SK-N-SH (cell line): ENCODE measurements around the gene KLHL17. TPM values are rescaled to one million over a fixed set of nuclear protein-coding genes. Genes with fewer than 3 reads are reported as not detected.

Experiments
- CTCF ChIA-PET: fragments of 300-600, 350-600 bp; formaldehyde crosslinking; extraction: SDS; loops from one replicate; lab custom pipeline; 2021; lab: Yijun Ruan, JAX
- POLR2A ChIA-PET: fragments of 350-600 bp; sonication (Branson Sonifier 250); formaldehyde crosslinking; extraction: SDS; loops from one replicate; lab custom pipeline; 2020; ENCODE audit warnings: antibody characterized with exemption, inconsistent platforms; lab: Yijun Ruan, JAX
- DNase-seq: peaks from one replicate; pipeline ENCODE4 v3.0.0; 2012
- H2AFZ ChIP-seq: fragments of 200-600 bp; sonication (generic); 2 replicates; pipeline ENCODE4 v1.8.1; 2016; ENCODE audit warnings: antibody characterized with exemption, mild to moderate bottlenecking, low read depth
- H3F3A ChIP-seq: fragments of 200-600 bp; sonication (generic); replicated peaks from 2 replicates; pipeline ENCODE3; 2016; ENCODE audit warnings: antibody characterized with exemption, mild to moderate bottlenecking; ENCODE audit not compliant: insufficient read depth
- H3K27ac ChIP-seq, 2 experiments: fragments of 200-500 bp in 1 of 2; fragments of 200-600 bp in 1 of 2; sonication (Bioruptor generic) in 1 of 2; sonication (generic), shearing (Covaris generic) in 1 of 2; 2 replicates each; pipeline versions ENCODE4 v1.5.1 to v1.6.1; 2014 to 2016; ENCODE audit warnings: low read depth in 2 of 2, inconsistent platforms in 1 of 2, low read length in 1 of 2, mild to moderate bottlenecking in 1 of 2, mixed read lengths in 1 of 2
- H3K27me3 ChIP-seq: fragments of 200-600 bp; sonication (generic), shearing (Covaris generic); 2 replicates; pipeline ENCODE4 v1.6.1; 2016; ENCODE audit warnings: mixed run types; ENCODE audit not compliant: insufficient read depth
- H3K36me3 ChIP-seq, 2 experiments: fragments of 200-500 bp in 1 of 2; fragments of 200-600 bp in 1 of 2; sonication (Bioruptor generic) in 1 of 2; sonication (generic) in 1 of 2; replicated peaks in 1 of 2; 2 replicates each; pipeline versions ENCODE3 to v1.5.1; 2014 to 2016; ENCODE audit warnings: low read length in 1 of 2, mild to moderate bottlenecking in 1 of 2; ENCODE audit not compliant: insufficient read depth in 2 of 2, control insufficient read depth in 1 of 2
- H3K4me1 ChIP-seq, 2 experiments: fragments of 200-500 bp in 1 of 2; fragments of 200-600 bp in 1 of 2; sonication (Bioruptor generic) in 1 of 2; sonication (generic), shearing (Covaris generic) in 1 of 2; 2 replicates each; pipeline versions ENCODE4 v1.5.1 to v1.6.1; 2014 to 2016; ENCODE audit warnings: low read depth in 1 of 2, low read length in 1 of 2, mixed run types in 1 of 2; ENCODE audit not compliant: insufficient read depth in 2 of 2, control insufficient read depth in 1 of 2
- H3K4me2 ChIP-seq: fragments of 200-600 bp; sonication (generic), shearing (Covaris generic); 2 replicates; pipeline ENCODE4 v1.6.1; 2017; ENCODE audit warnings: mixed run types
- H3K4me3 ChIP-seq, 2 experiments: fragments of 200-500 bp in 1 of 2; fragments of 200-600 bp in 1 of 2; sonication (Bioruptor generic) in 1 of 2; sonication (generic), shearing (Covaris generic) in 1 of 2; 2 replicates each; pipeline versions ENCODE4 v1.5.1 to v1.8.1; 2014 to 2016; ENCODE audit warnings: low read depth in 2 of 2, inconsistent platforms in 1 of 2, low read length in 1 of 2, mild to moderate bottlenecking in 1 of 2, mixed read lengths in 1 of 2, moderate library complexity in 1 of 2
- H3K79me2 ChIP-seq: fragments of 200-600 bp; sonication (generic); 2 replicates; pipeline ENCODE4 v1.8.1; 2017; ENCODE audit warnings: mild to moderate bottlenecking; ENCODE audit not compliant: insufficient read depth
- H3K9ac ChIP-seq: fragments of 200-600 bp; sonication (generic); 2 replicates; pipeline ENCODE4 v1.6.1; 2017; ENCODE audit warnings: mixed run types
- H3K9me2 ChIP-seq: fragments of 200-600 bp; sonication (generic); 2 replicates; pipeline ENCODE4 v1.6.1; 2017; ENCODE audit warnings: mixed run types
- H3K9me3 ChIP-seq: fragments of 200-600 bp; sonication (generic); 2 replicates; pipeline ENCODE4 v1.6.1; 2017; ENCODE audit warnings: mixed run types, mild to moderate bottlenecking, moderate library complexity
- H4K20me1 ChIP-seq: fragments of 200-600 bp; sonication (generic); 2 replicates; pipeline ENCODE4 v1.6.1; 2017; ENCODE audit warnings: mild to moderate bottlenecking, mixed run types; ENCODE audit not compliant: insufficient read depth
- CHD2 ChIP-seq: fragments of 150-350 bp; IDR thresholded peaks from 2 replicates; pipeline ENCODE4 v1.6.1; 2018; ENCODE audit warnings: low read length; ENCODE audit not compliant: partially characterized antibody
- FOSL2 ChIP-seq: IDR thresholded peaks from 2 replicates; pipeline ENCODE4 v1.4.0; 2012; ENCODE audit warnings: low read depth, mild to moderate bottlenecking, moderate library complexity, borderline replicate concordance
- GABPA ChIP-seq: IDR thresholded peaks from 2 replicates; pipeline ENCODE4 v1.4.0; 2012; ENCODE audit warnings: low read depth, mild to moderate bottlenecking
- NRF1 ChIP-seq: IDR thresholded peaks from 2 replicates; pipeline ENCODE4 v1.6.1; 2012; ENCODE audit warnings: low read depth, mild to moderate bottlenecking, low read length
- POLR2AphosphoS5 ChIP-seq: IDR thresholded peaks from 2 replicates; pipeline ENCODE4 v1.6.1; 2012; ENCODE audit warnings: low read depth, low read length
- RCOR1 ChIP-seq: fragments of 150-350 bp; IDR thresholded peaks from 2 replicates; pipeline ENCODE4 v1.6.1; 2017; ENCODE audit warnings: antibody characterized with exemption, low read length
- WGBS: methylation state at CpG from one replicate; pipeline ENCODE4 v1.1.6; 2017; ENCODE audit warnings: low lambda C conversion rate; 5-methylcytosine and 5-hydroxymethylcytosine counted together
- polyA plus RNA-seq, 3 experiments: library from polyadenylated mRNA; depleted of rRNA; stranded (reverse); fragments of >200 nt; gene quantifications; 2 replicates each; pipeline ENCODE4 v1.2.3, GENCODE V29; 2012

The KLHL17 gene
- polyA plus RNA-seq, 1 of the 3 experiments (the other 2 are of a cell fraction), result 27.3 TPM

- Histone ChIP-seq H2AFZ (no peak overlapping the region), H3K4me3 (no peak overlapping the region; a peak in 1 of 4 replicates), H3K9me3 (no peaks in the 10 kb centered on the region), H3F3A (peaks cover 20% of the 10 kb centered on the region), H3K4me2 (no peak overlapping the region), H3K4me1 (peaks cover 0 to 61% of the 10 kb centered on the region in 2 experiments; a peak in 1 of 4 replicates), H3K27ac (peak overlapping the region in 1 of 2 experiments; percentile 86; a peak in 2 of 4 replicates), H4K20me1 (no peaks in the 10 kb centered on the region), H3K9me2 (no peaks in the 10 kb centered on the region), H3K27me3 (no peaks in the 10 kb centered on the region), H3K9ac (no peak overlapping the region), H3K79me2 (no peaks in the 10 kb centered on the region), H3K36me3 (peaks cover 0 to 31% of the 10 kb centered on the region in 2 experiments)
- POLR2A ChIA-PET, result interaction anchor here (1.5 to 3.2 kb wide), 3 partner anchors 17 to 38 kb away, joined by 4 to 13 read pairs (median 9); no protein-coding TSS in a partner anchor
- no peak for DNase-seq
- peak; percentile 37 for TF ChIP-seq POLR2AphosphoS5
- TF ChIP-seq NRF1, result no peak
- WGBS, result 76% methylated on average over 3 of the region's 27 CpGs
- CTCF ChIA-PET, result interaction anchor here (0.6 to 8.9 kb wide), 7 partner anchors 16 to 349 kb away, joined by 3 to 125 read pairs (median 4); partner anchors contain the start of gene NOC2L
These were observed 17.4 kb upstream of the KLHL17 start for GRCh38 chr1:942864-943533.

GRCh38 chr1:943545-944340, 16.6 kb upstream of the KLHL17 start:
- TF ChIP-seq CHD2 (peak; percentile 0), FOSL2 (no peak), GABPA (no peak), RCOR1 (no peak)
- POLR2A ChIA-PET, result interaction anchor here (3.2 kb wide), 1 partner anchor 39 kb away, joined by 13 read pairs; no protein-coding TSS in a partner anchor
- Histone ChIP-seq H3K36me3 (peaks cover 0 to 39% of the 10 kb centered on the region in 2 experiments), H2AFZ (no peak overlapping the region), H3K79me2 (no peaks in the 10 kb centered on the region), H3K9me2 (no peaks in the 10 kb centered on the region), H3K27ac (peak overlapping the region in 1 of 2 experiments; percentile 86; a peak in 2 of 4 replicates), H3K9ac (no peak overlapping the region), H3K9me3 (no peaks in the 10 kb centered on the region), H3K4me2 (no peak overlapping the region), H3F3A (peaks cover 20% of the 10 kb centered on the region), H4K20me1 (no peaks in the 10 kb centered on the region), H3K4me3 (no peak overlapping the region), H3K4me1 (peaks cover 0 to 59% of the 10 kb centered on the region in 2 experiments; a peak in 1 of 4 replicates), H3K27me3 (no peaks in the 10 kb centered on the region)
- 88% methylated on average over 13 of the region's 27 CpGs for WGBS
- CTCF ChIA-PET, result interaction anchor here (0.6 to 8.9 kb wide), 6 partner anchors 13 to 58 kb away, joined by 3 to 125 read pairs (median 4); no protein-coding TSS in a partner anchor
- no peak for DNase-seq
